ENCODE data around the gene CYB561D1.

- TF ChIP-seq CTCF (IDR thresholded peaks at IDR 0.05 in 2 of 3, conservative IDR thresholded peaks at IDR 0.05 in 1 of 3; ENCODE audit: control insufficient read depth in 2 of 3, extremely low read depth in 1 of 3, insufficient read depth in 1 of 3, low read depth in 3 of 3, low read length in 3 of 3) (no peak), RB1 (IDR thresholded peaks at IDR 0.05; ENCODE audit: borderline replicate concordance) (peak; percentile 64; the same call in 1 of the 2 replicates), NFYB (IDR thresholded peaks at IDR 0.05; ENCODE audit: insufficient read depth, low read depth, low read length) (peak; percentile 44; the same call in 1 of the 2 replicates), HDGF (IDR thresholded peaks at IDR 0.05) (peak; percentile 86; the same call in 1 of the 2 replicates), TAF1 (IDR thresholded peaks at IDR 0.05; ENCODE audit: borderline replicate concordance, low read depth, low read length) (peak; percentile 78; the same call in 1 of the 2 replicates), E2F4 (IDR thresholded peaks at IDR 0.05; ENCODE audit: low read depth, low read length) (peak; percentile 18; the same call in 1 of the 2 replicates), MAX (IDR thresholded peaks at IDR 0.05; ENCODE audit: low read depth, low read length) (peak; percentile 79; the same call in 1 of the 2 replicates), MXI1 (IDR thresholded peaks at IDR 0.05; ENCODE audit: low read depth, low read length) (peak; percentile 86), TCF3 (IDR thresholded peaks at IDR 0.05; ENCODE audit: borderline replicate concordance, insufficient read depth, low read depth, low read length) (no peak), SIX5 (IDR thresholded peaks at IDR 0.05; ENCODE audit: low read depth, low read length, severe bottlenecking) (no peak), BACH1 (IDR thresholded peaks at IDR 0.05; ENCODE audit: borderline replicate concordance) (no peak), YY1 (IDR thresholded peaks at IDR 0.05; ENCODE audit: low read depth, low read length) (peak; percentile 58), JUND (IDR thresholded peaks at IDR 0.05; ENCODE audit: low read depth, low read length) (0 out of 2 replicates have a peak, but pooled peaks have one; percentile 39)
Measured at GRCh38 chr1:109548321-109549267, 54.7 kb downstream of the CYB561D1 start, which contains the start of gene GNAI3.
